Measurements from ENCODE around the gene RSPO3.
A peak's percentile ranks its signal among the peaks of the same experiment; 100 is the strongest.
"Not testable (repeated sequence)": the region's sequence is repeated elsewhere in the genome, so short reads cannot be mapped to it uniquely, and the experiment has no call there.

The RSPO3 gene

DNA sequence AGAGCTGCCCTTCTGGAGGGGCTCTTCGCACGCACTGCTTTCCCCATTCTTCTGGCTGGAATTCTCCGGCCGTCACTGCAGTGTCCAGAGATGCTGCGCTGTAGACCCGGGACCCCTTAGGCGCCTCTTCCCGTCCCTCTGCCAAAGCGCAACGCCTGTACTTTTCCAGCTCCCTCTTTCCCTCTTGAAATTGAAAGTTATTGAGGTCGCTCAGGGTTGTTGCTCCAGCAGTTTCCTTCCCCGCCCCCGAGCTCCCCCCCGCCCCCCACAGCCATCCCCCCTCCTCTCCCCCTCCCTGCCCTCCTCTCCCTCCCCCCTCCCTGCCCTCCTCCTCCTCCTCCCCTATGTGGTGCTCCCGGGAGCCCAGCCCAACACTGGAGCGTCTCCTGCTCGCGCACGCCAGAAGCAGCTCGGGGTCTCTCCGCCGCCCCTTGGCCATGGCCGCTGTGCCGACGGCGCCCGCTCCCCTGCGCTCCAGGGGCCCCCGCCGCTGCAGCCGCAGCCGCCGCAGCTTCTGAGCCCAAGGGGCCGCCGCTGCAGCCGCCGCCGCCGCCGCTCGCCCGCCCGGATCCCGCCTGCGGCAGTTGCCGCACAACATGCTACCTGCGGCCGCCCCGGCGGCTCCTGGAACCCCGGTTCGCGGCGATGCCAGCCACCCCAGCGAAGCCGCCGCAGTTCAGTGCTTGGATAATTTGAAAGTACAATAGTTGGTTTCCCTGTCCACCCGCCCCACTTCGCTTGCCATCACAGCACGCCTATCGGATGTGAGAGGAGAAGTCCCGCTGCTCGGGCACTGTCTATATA is at the start of gene RSPO3:
RSPO3 (plus strand) TSS at position 374 of the 804 bp plus-strand sequence. CDS start 522 bp downstream, outside the sequence.
- FAIRE-seq: no peak
- DNase-seq (ENCODE audit: low spot score): peak; percentile 45

- no peak for FAIRE-seq
Measured at GRCh38 chr6:127069659-127070279, 48.7 kb upstream of the RSPO3 start.

DNA sequence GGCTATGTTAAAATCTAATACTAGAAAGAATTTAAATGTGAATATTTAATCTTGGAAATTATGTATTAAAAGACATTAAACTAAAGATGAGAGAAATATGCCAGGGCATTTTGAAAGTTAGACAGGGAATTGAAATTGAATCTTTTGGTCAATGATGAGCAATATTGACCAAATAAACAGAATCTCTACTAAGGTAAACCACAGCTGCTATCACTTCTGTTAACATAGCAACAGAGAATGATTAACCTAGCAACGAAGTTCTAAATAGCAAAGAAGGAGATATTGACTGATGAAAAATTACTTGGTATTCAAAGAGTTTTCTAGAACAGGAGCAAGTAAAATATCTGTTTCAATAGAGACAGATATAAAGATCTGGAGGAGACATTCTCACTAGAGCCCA is 45.2 kb upstream of the RSPO3 start:
- DNase-seq (ENCODE audit: low spot score): no peak
- FAIRE-seq: no peak

More at GRCh38 chr6:127069659-127070279, 48.7 kb upstream of the RSPO3 start:
- peak; percentile 13 for DNase-seq (ENCODE audit: low spot score)

GRCh38 chr6:127076466-127076865 is 42.0 kb upstream of the RSPO3 start:
- DNase-seq (ENCODE audit: low spot score) (no peak), FAIRE-seq (no peak)

DNA sequence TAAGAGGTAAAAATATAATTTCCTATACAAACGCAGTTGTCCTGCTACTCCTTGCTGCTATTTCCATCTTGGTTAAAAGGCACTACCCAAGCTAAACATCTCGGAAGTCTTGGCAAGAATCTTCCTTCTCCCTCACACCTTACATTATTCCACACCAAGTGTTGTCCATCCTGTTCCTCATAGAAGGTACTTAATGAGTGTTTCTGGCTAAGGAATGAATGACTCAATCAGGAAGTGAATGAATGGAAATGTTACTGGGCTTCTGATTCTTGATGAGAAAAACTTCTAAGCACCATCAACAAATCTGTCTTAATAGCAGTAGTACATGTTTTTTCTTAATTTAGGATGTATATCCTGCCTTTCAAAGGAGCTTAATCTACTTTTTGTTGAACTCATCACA is 40.6 kb upstream of the RSPO3 start:
- no peak for FAIRE-seq

GRCh38 chr6:127078669-127079068 is 39.8 kb upstream of the RSPO3 start:
- FAIRE-seq: no peak
- DNase-seq (ENCODE audit: low spot score): no peak

More for the DNA sequence above, 40.6 kb upstream of the RSPO3 start:
- DNase-seq (ENCODE audit: low spot score): no peak

DNA sequence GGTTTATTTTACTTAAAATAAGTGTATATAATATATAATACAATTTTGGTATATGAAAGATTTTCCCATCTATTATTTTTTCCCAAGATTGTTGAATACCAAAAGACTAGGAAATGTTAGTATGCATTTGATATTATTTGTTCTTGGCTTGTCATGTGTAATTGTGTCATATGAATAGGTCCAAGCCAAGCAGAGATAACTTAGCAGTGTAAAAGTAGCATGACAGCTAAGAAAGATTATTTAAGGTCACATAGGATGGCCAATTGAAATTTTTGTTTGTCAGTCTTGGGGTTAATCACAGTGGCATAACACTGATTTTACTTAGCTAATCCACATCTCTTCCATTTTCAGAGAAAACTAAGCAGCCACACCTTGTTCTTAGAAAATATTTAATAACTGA is 38.8 kb upstream of the RSPO3 start:
- DNase-seq (ENCODE audit: low spot score) (no peak), FAIRE-seq (no peak)

GRCh38 chr6:127080081-127080480 is 38.4 kb upstream of the RSPO3 start:
- no peak for FAIRE-seq

DNA sequence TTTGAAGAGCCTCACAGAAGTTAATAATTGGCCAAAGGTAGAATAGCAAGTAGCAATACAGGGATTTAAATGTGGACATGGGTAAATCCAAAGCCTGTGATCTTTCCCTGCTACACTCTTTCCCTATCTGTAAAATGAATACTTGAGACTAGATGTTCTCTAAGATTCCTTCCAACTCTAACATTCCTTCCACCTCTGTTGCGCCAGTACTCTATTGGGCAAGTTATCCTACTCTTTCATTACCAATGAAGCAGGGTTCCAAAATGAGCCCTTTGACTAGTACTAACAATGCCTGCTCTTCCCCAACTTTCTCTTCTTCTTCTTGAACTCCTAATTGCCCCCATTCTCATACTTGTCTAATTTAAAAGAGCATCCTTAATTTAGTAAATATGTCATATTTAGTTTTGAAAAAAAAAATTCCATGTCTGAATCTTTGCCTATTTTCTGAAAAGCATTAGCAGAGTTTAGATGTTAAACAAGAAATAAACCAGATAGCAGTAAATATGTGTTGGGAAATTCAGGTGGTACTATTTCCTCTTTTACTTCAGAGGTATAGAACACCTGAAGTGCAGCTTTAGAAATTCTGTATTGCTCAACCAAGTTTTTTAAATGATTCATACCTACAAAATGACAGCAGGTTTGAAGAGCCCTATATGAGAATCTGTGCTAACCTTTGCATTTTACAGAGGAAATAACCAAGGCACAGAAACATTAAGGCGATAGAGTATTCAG is 35.1 kb upstream of the RSPO3 start:
- FAIRE-seq: no peak
- no peak for DNase-seq (ENCODE audit: low spot score)

More at GRCh38 chr6:127080081-127080480, 38.4 kb upstream of the RSPO3 start:
- no peak for DNase-seq (ENCODE audit: low spot score)

GRCh38 chr6:127083963-127084310 is 34.5 kb upstream of the RSPO3 start:
- DNase-seq (ENCODE audit: low spot score): no peak
- FAIRE-seq: no peak

GRCh38 chr6:127085181-127085580 is 33.3 kb upstream of the RSPO3 start:
- DNase-seq (ENCODE audit: low spot score) (no peak), FAIRE-seq (no peak)

GRCh38 chr6:127090051-127090450 is 28.4 kb upstream of the RSPO3 start:
- FAIRE-seq (no peak), DNase-seq (ENCODE audit: low spot score) (no peak)

- FAIRE-seq (no peak), DNase-seq (ENCODE audit: low spot score) (no peak)
Measured at GRCh38 chr6:127092466-127092865, 26.0 kb upstream of the RSPO3 start.

GRCh38 chr6:127094791-127095190 is 23.7 kb upstream of the RSPO3 start:
- FAIRE-seq (no peak), DNase-seq (ENCODE audit: low spot score) (no peak)

DNA sequence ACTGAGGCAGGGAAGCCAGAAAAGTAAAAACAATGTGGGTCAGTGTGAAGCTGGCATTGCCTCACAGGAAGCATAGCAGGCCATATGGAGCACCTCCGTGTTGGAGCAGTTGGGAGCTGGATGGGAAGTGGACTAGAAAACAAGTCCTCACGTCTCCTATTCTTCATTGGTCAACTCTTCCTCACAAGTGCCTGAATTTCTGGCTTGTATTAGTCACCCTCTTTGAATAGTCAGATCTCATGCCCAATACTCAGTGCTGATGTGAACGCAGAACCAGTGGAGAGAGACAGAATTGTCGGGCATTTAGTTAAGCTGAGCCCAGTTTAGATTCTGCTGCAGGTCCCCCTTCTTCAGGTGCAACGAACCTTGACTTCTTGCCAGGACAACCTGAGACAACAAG is 22.3 kb upstream of the RSPO3 start:
- FAIRE-seq (no peak), DNase-seq (ENCODE audit: low spot score) (no peak)

- DNase-seq (ENCODE audit: low spot score); FAIRE-seq: not testable (repeated sequence)
Measured at GRCh38 chr6:127097442-127097841, 21.0 kb upstream of the RSPO3 start.

DNA sequence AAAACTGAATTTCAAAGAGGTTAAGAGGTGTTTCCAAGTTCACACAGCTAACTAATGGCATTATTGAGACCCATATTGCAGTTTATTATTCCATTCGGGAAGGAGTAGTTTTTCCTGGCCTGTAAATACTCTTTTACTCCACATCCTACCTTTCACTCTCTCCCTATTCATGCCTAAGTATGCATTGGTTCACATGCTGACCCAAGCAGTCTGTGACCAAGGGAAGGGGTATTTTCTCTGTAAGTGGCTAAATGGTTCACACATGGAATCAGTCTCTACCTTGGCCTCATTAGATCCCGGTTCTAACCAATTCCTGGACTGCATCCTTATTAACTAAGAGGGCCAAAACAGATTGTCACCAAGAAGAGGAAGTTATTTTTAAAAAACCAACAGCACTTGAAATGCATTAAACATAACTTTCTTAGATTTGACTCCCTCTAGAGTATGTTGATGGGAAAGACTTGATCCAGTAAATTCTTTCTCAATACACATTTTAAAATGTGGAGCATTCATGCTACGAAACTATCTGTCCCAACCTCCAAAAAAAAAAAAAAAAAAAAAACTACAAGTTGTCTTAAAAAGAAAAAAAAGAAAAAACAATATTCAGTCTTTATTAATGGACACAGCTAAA is 17.8 kb upstream of the RSPO3 start:
- no peak for FAIRE-seq
- no peak for DNase-seq (ENCODE audit: low spot score)

GRCh38 chr6:127102299-127102698 is 16.2 kb upstream of the RSPO3 start:
- DNase-seq (ENCODE audit: low spot score): no peak
- FAIRE-seq: no peak

GRCh38 chr6:127102859-127103258 is 15.6 kb upstream of the RSPO3 start:
- FAIRE-seq: no peak
- no peak for DNase-seq (ENCODE audit: low spot score)

- DNase-seq (ENCODE audit: low spot score) (no peak), FAIRE-seq (no peak)
Measured at GRCh38 chr6:127103482-127103881, 15.0 kb upstream of the RSPO3 start.

DNA sequence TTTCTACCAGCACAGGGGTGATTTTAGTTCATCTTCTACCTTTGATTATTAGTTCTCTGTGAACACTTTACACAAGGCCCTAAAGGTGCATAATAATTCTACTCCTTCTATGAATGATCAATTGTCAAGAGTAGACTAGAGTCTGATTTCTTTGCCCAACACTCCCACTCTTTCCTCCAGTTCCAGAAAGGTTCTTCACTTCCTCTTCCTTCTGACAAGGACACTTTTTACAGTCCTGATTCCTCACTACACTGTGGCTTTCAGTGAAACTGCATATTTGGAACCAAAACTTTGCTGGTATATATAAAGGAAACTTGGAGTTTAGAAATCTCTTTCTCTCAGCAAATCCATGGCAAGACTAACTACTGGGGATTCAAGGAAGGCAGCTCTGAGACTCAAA is 10.6 kb upstream of the RSPO3 start:
- FAIRE-seq: no peak
- DNase-seq (ENCODE audit: low spot score): no peak

DNA sequence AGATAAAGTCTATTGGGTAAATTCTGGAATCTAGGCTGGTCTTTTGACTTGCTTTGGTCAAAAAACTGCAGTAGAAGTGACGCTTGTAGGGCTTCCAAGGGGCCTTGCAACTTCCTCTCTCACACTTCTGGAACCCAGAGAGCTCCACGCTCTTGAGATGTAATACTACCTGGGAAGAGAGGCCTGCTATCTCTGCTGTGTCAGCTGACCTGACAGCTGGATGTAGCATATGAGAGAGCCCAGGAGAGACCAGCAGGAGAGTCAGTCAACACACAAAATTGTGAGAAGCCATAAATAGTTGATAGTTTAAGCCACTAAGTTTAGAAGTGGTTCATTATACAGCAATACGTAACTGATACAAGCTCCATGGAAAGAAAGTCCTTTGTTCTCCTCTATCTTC is 7.8 kb upstream of the RSPO3 start:
- DNase-seq (ENCODE audit: low spot score) (no peak), FAIRE-seq (no peak)
